WTC11 (cell line): ENCODE results near the gene DNAAF5. TPM values are rescaled to one million over a fixed set of nuclear protein-coding genes. Genes with fewer than 3 reads are reported as not detected.
A peak's percentile ranks its signal among the peaks of the same experiment; 100 is the strongest.

Experiments used
- ATAC-seq: fragments of 200-7000 bp; cut with Tn5 transposase; 2 replicates; pipeline ENCODE4 v1.10.0; 2021; ENCODE audit warnings: mild to moderate bottlenecking, moderate library complexity
- CTCF ChIA-PET: fragments of 300-600 bp; sonication (Branson Sonifier 250); formaldehyde crosslinking; loops from one replicate; lab custom pipeline; 2021; ENCODE audit warnings: antibody characterized with exemption; lab: Charles Lee
- POLR2A ChIA-PET: fragments of 350-600 bp; sonication (Branson Sonifier 250); formaldehyde crosslinking; loops from one replicate; lab custom pipeline; 2021; ENCODE audit warnings: antibody characterized with exemption; lab: Charles Lee
- DNase-seq: peaks from one replicate; pipeline ENCODE4 v3.0.0; 2021; ENCODE audit warnings: low spot score
- H3K27ac Mint-ChIP-seq: 2 replicates; pipeline ENCODE4 v1.8.0; 2021; ENCODE audit warnings: mixed read lengths
- H3K27me3 Mint-ChIP-seq: 2 replicates; pipeline ENCODE4 v1.8.0; 2021; ENCODE audit warnings: low read depth, mild to moderate bottlenecking, moderate library complexity, mixed read lengths
- H3K36me3 Mint-ChIP-seq: 2 replicates; pipeline ENCODE4 v1.8.0; 2021; ENCODE audit warnings: mixed read lengths
- H3K4me1 Mint-ChIP-seq: 2 replicates; pipeline ENCODE4 v1.8.0; 2022; ENCODE audit warnings: mixed read lengths
- H3K4me3 Mint-ChIP-seq: 2 replicates; pipeline ENCODE4 v1.8.0; 2021; ENCODE audit warnings: mild to moderate bottlenecking, moderate library complexity, mixed read lengths
- H3K9me3 Mint-ChIP-seq: 2 replicates; pipeline ENCODE4 v1.8.0; 2021; ENCODE audit warnings: mixed read lengths
- CBFB ChIP-seq: sonication (generic); formaldehyde crosslinking; IDR thresholded peaks from 2 replicates; pipeline ENCODE4 v1.8.1; 2022; ENCODE audit warnings: mild to moderate bottlenecking, low read depth, missing genetic modification reagents
- CREB1 ChIP-seq: sonication (generic); formaldehyde crosslinking; IDR thresholded peaks from 2 replicates; pipeline ENCODE4 v1.8.0; 2023; ENCODE audit warnings: mild to moderate bottlenecking, missing genetic modification reagents
- CREM ChIP-seq: sonication (generic); formaldehyde crosslinking; IDR thresholded peaks from 2 replicates; pipeline ENCODE4 v1.8.1; 2022; ENCODE audit warnings: mild to moderate bottlenecking, missing genetic modification reagents, moderate library complexity
- ELF4 ChIP-seq: sonication (generic); formaldehyde crosslinking; IDR thresholded peaks from 2 replicates; pipeline ENCODE4 v1.8.1; 2022; ENCODE audit warnings: low read depth, mild to moderate bottlenecking, moderate library complexity, missing genetic modification reagents
- GTF2I ChIP-seq: fragments of 250-450 bp; sonication (Bioruptor Pico); conservative IDR thresholded peaks from 2 replicates; pipeline ENCODE4 v1.4.0; 2021; ENCODE audit warnings: mild to moderate bottlenecking
- MXD4 ChIP-seq: fragments of 250-450 bp; sonication (Bioruptor Pico); IDR thresholded peaks from 2 replicates; pipeline ENCODE4 v1.8.0; 2021; ENCODE audit warnings: mild to moderate bottlenecking, moderate library complexity, borderline replicate concordance
- RORB ChIP-seq: fragments of 250-450 bp; sonication (Bioruptor Pico); IDR thresholded peaks from 2 replicates; pipeline ENCODE4 v1.9.0; 2021; ENCODE audit warnings: mild to moderate bottlenecking
- ZBTB21 ChIP-seq: sonication (generic); formaldehyde crosslinking; IDR thresholded peaks from 2 replicates; pipeline ENCODE4 v1.8.1; 2023; ENCODE audit warnings: mild to moderate bottlenecking, missing genetic modification reagents, borderline replicate concordance
- ZNF232 ChIP-seq: sonication (generic); formaldehyde crosslinking; IDR thresholded peaks from 2 replicates; pipeline ENCODE4 v1.8.0; 2022; ENCODE audit warnings: mild to moderate bottlenecking, missing genetic modification reagents
- ZNF423 ChIP-seq: fragments of 250-450 bp; sonication (Bioruptor Pico); IDR thresholded peaks from 2 replicates; pipeline ENCODE4 v2.1.2; 2022; ENCODE audit warnings: mild to moderate bottlenecking, moderate library complexity
- ZNF671 ChIP-seq: fragments of 250-450 bp; sonication (Bioruptor Pico); IDR thresholded peaks from 2 replicates; pipeline ENCODE4 v1.8.0; 2021; ENCODE audit warnings: mild to moderate bottlenecking
- total RNA-seq: library from RNA; stranded (reverse); gene quantifications from 3 replicates; pipeline ENCODE4 v1.2.3, GENCODE V29; 2021
- TF ChIP-seq, protein P1 (sequence below): sonication (generic); formaldehyde crosslinking; IDR thresholded peaks from 2 replicates; pipeline ENCODE4 v1.8.1; 2023; ENCODE audit warnings: mild to moderate bottlenecking, missing genetic modification reagents
- TF ChIP-seq, protein P2 (sequence below): sonication (generic); formaldehyde crosslinking; conservative IDR thresholded peaks from 2 replicates; pipeline ENCODE4 v1.8.1; 2023; ENCODE audit warnings: mild to moderate bottlenecking, low read depth, missing genetic modification reagents, moderate library complexity
- TF ChIP-seq, protein P3 (sequence below): fragments of 250-450 bp; sonication (Bioruptor Pico); IDR thresholded peaks from 2 replicates; pipeline ENCODE4 v1.8.0; 2021; ENCODE audit warnings: mild to moderate bottlenecking
- TF ChIP-seq, protein P4 (sequence below): sonication (generic); formaldehyde crosslinking; IDR thresholded peaks from 2 replicates; pipeline ENCODE4 v1.8.0; 2023; ENCODE audit warnings: missing genetic modification reagents, mild to moderate bottlenecking, borderline replicate concordance
- TF ChIP-seq, protein P5 (sequence below): fragments of 250-450 bp; sonication (Bioruptor Pico); IDR thresholded peaks from 2 replicates; pipeline ENCODE4 v1.9.0; 2021; ENCODE audit warnings: mild to moderate bottlenecking
- TF ChIP-seq, protein P6 (sequence below): sonication (generic); formaldehyde crosslinking; IDR thresholded peaks from 2 replicates; pipeline ENCODE4 v1.8.1; 2023; ENCODE audit warnings: mild to moderate bottlenecking, missing genetic modification reagents

Gene DNAAF5
- total RNA-seq, 1 experiment from 2014 or later = 62.2 TPM

DNA sequence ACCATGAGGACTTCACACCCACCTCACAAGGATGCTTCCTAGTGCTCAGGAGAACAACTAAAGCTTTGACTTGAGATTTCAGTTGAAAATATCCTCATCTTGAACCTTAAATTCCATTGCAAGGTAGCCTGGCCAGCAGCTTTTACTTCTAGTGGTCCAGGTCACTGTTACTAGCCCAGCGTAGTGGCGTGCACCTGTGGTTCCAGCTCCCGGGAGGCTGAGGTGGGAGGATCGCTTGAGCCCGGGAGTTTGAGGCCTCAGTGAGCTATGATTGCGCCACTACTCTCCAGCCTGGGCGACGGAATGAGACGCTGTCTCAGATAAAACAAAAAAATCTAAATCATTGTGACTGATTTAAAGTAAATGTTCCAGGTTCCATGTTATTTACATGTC lies 28.9 kb downstream of the DNAAF5 start:
- Mint-ChIP-seq H3K36me3 (peaks cover 52% of the 10 kb centered on the region), H3K4me3 (no peak overlapping the region), H3K27ac (0 out of 2 replicates have a peak overlapping the region, but pooled peaks have one; percentile 54), H3K4me1 (no peaks in the 10 kb centered on the region), H3K9me3 (no peaks in the 10 kb centered on the region), H3K27me3 (no peaks in the 10 kb centered on the region)
- TF ChIP-seq, protein P1, sequence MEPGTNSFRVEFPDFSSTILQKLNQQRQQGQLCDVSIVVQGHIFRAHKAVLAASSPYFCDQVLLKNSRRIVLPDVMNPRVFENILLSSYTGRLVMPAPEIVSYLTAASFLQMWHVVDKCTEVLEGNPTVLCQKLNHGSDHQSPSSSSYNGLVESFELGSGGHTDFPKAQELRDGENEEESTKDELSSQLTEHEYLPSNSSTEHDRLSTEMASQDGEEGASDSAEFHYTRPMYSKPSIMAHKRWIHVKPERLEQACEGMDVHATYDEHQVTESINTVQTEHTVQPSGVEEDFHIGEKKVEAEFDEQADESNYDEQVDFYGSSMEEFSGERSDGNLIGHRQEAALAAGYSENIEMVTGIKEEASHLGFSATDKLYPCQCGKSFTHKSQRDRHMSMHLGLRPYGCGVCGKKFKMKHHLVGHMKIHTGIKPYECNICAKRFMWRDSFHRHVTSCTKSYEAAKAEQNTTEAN (CRISPR knock-in tag) = no peak
- TF ChIP-seq, protein P2, sequence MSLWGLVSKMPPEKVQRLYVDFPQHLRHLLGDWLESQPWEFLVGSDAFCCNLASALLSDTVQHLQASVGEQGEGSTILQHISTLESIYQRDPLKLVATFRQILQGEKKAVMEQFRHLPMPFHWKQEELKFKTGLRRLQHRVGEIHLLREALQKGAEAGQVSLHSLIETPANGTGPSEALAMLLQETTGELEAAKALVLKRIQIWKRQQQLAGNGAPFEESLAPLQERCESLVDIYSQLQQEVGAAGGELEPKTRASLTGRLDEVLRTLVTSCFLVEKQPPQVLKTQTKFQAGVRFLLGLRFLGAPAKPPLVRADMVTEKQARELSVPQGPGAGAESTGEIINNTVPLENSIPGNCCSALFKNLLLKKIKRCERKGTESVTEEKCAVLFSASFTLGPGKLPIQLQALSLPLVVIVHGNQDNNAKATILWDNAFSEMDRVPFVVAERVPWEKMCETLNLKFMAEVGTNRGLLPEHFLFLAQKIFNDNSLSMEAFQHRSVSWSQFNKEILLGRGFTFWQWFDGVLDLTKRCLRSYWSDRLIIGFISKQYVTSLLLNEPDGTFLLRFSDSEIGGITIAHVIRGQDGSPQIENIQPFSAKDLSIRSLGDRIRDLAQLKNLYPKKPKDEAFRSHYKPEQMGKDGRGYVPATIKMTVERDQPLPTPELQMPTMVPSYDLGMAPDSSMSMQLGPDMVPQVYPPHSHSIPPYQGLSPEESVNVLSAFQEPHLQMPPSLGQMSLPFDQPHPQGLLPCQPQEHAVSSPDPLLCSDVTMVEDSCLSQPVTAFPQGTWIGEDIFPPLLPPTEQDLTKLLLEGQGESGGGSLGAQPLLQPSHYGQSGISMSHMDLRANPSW = no peak
- DNase-seq = no peak
- POLR2A ChIA-PET = no interaction called here
- CTCF ChIA-PET = no interaction called here
- no peak for ATAC-seq

DNA sequence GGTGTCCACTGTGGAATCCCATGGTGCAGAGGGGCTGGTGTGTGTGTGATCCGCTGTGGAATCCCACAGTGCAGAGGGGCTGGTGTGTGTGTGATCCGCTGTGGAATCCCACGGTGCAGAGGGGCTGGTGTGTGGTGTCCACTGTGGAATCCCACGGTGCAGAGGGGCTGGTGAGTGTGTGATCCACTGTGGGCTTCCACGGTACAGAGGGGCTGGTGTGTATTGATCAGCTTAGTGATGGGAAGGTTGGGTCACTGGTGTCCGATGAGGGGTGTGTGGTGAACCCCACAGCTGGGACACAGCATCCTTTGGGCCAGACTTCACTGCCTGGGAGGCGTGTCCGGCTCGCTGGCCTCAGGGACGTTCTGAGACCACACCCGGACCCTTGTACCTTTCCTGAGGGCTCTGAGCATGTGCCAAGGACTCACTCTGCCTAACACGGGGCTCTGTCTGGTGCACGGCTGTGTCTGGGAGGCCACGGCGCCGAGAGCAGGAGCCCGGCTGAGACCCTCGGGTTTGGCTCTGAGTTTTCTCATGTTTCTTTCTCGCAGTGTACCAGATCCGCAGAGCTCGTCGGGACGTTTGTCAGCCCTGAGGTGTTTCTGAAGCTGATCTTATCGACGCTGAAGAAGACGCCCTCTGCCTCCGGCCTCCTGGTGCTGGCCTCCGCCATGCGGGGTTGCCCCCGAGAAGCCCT lies 29.9 kb downstream of the DNAAF5 start:
- ChIA-PET CTCF (no interaction called here), POLR2A (no interaction called here)
- no peaks in the 10 kb centered on the region for H3K9me3 Mint-ChIP-seq
- peaks cover 51% of the 10 kb centered on the region for H3K36me3 Mint-ChIP-seq
- no peak for DNase-seq
- H3K4me1 Mint-ChIP-seq = no peaks in the 10 kb centered on the region
- no peak for ATAC-seq
- H3K27me3 Mint-ChIP-seq = no peaks in the 10 kb centered on the region
- no peak overlapping the region for H3K27ac Mint-ChIP-seq
- H3K4me3 Mint-ChIP-seq = no peak overlapping the region
- TF ChIP-seq, protein P3, sequence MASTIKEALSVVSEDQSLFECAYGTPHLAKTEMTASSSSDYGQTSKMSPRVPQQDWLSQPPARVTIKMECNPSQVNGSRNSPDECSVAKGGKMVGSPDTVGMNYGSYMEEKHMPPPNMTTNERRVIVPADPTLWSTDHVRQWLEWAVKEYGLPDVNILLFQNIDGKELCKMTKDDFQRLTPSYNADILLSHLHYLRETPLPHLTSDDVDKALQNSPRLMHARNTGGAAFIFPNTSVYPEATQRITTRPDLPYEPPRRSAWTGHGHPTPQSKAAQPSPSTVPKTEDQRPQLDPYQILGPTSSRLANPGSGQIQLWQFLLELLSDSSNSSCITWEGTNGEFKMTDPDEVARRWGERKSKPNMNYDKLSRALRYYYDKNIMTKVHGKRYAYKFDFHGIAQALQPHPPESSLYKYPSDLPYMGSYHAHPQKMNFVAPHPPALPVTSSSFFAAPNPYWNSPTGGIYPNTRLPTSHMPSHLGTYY (CRISPR knock-in tag) = no peak
- TF ChIP-seq CBFB (CRISPR knock-in tag) (no peak), RORB (CRISPR knock-in tag) (no peak), ZNF671 (CRISPR knock-in tag) (no peak), GTF2I (CRISPR knock-in tag) (no peak), CREB1 (CRISPR knock-in tag) (no peak), ELF4 (CRISPR knock-in tag) (no peak), MXD4 (no peak), ZBTB21 (CRISPR knock-in tag) (no peak), CREM (no peak), ZNF232 (CRISPR knock-in tag) (no peak), ZNF423 (CRISPR knock-in tag) (no peak)
- TF ChIP-seq, protein P4, sequence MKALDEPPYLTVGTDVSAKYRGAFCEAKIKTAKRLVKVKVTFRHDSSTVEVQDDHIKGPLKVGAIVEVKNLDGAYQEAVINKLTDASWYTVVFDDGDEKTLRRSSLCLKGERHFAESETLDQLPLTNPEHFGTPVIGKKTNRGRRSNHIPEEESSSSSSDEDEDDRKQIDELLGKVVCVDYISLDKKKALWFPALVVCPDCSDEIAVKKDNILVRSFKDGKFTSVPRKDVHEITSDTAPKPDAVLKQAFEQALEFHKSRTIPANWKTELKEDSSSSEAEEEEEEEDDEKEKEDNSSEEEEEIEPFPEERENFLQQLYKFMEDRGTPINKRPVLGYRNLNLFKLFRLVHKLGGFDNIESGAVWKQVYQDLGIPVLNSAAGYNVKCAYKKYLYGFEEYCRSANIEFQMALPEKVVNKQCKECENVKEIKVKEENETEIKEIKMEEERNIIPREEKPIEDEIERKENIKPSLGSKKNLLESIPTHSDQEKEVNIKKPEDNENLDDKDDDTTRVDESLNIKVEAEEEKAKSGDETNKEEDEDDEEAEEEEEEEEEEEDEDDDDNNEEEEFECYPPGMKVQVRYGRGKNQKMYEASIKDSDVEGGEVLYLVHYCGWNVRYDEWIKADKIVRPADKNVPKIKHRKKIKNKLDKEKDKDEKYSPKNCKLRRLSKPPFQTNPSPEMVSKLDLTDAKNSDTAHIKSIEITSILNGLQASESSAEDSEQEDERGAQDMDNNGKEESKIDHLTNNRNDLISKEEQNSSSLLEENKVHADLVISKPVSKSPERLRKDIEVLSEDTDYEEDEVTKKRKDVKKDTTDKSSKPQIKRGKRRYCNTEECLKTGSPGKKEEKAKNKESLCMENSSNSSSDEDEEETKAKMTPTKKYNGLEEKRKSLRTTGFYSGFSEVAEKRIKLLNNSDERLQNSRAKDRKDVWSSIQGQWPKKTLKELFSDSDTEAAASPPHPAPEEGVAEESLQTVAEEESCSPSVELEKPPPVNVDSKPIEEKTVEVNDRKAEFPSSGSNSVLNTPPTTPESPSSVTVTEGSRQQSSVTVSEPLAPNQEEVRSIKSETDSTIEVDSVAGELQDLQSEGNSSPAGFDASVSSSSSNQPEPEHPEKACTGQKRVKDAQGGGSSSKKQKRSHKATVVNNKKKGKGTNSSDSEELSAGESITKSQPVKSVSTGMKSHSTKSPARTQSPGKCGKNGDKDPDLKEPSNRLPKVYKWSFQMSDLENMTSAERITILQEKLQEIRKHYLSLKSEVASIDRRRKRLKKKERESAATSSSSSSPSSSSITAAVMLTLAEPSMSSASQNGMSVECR (CRISPR knock-in tag) = no peak
- TF ChIP-seq, protein P1 (CRISPR knock-in tag) = no peak
- TF ChIP-seq, protein P5, sequence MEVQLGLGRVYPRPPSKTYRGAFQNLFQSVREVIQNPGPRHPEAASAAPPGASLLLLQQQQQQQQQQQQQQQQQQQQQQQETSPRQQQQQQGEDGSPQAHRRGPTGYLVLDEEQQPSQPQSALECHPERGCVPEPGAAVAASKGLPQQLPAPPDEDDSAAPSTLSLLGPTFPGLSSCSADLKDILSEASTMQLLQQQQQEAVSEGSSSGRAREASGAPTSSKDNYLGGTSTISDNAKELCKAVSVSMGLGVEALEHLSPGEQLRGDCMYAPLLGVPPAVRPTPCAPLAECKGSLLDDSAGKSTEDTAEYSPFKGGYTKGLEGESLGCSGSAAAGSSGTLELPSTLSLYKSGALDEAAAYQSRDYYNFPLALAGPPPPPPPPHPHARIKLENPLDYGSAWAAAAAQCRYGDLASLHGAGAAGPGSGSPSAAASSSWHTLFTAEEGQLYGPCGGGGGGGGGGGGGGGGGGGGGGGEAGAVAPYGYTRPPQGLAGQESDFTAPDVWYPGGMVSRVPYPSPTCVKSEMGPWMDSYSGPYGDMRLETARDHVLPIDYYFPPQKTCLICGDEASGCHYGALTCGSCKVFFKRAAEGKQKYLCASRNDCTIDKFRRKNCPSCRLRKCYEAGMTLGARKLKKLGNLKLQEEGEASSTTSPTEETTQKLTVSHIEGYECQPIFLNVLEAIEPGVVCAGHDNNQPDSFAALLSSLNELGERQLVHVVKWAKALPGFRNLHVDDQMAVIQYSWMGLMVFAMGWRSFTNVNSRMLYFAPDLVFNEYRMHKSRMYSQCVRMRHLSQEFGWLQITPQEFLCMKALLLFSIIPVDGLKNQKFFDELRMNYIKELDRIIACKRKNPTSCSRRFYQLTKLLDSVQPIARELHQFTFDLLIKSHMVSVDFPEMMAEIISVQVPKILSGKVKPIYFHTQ (CRISPR knock-in tag) = no peak
- TF ChIP-seq, protein P6, sequence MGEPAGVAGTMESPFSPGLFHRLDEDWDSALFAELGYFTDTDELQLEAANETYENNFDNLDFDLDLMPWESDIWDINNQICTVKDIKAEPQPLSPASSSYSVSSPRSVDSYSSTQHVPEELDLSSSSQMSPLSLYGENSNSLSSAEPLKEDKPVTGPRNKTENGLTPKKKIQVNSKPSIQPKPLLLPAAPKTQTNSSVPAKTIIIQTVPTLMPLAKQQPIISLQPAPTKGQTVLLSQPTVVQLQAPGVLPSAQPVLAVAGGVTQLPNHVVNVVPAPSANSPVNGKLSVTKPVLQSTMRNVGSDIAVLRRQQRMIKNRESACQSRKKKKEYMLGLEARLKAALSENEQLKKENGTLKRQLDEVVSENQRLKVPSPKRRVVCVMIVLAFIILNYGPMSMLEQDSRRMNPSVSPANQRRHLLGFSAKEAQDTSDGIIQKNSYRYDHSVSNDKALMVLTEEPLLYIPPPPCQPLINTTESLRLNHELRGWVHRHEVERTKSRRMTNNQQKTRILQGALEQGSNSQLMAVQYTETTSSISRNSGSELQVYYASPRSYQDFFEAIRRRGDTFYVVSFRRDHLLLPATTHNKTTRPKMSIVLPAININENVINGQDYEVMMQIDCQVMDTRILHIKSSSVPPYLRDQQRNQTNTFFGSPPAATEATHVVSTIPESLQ (CRISPR knock-in tag) = no peak
